ENCODE results near the gene GSTM4.

The GSTM4 gene

GRCh38 chr1:109629372-109630030 lies 26.4 kb upstream of the GSTM4 start:
- TF ChIP-seq CTCF (IDR thresholded peaks at IDR 0.05; ENCODE audit: low read depth, low read length, missing control alignments) = no peak
- no peak overlapping the region for H3K4me3 ChIP-seq (ENCODE audit: low read depth, low read length)
- in situ Hi-C loops (cut with HindIII; ENCODE audit: low sequenced_read_pairs) = no loop called here
- DNase-seq (ENCODE audit: low read depth) = no peak

- DNase-seq (ENCODE audit: low read depth) = no peak
- no peak for TF ChIP-seq CTCF (IDR thresholded peaks at IDR 0.05; ENCODE audit: low read depth, low read length, missing control alignments)
- in situ Hi-C loops (cut with HindIII; ENCODE audit: low sequenced_read_pairs) = no loop called here
- H3K4me3 ChIP-seq (ENCODE audit: low read depth, low read length) = no peak overlapping the region
Measured at GRCh38 chr1:109630081-109630897, 25.6 kb upstream of the GSTM4 start.

GRCh38 chr1:109630898-109631512 lies 24.9 kb upstream of the GSTM4 start:
- in situ Hi-C loops (cut with HindIII; ENCODE audit: low sequenced_read_pairs) = no loop called here
- no peak for TF ChIP-seq CTCF (IDR thresholded peaks at IDR 0.05; ENCODE audit: low read depth, low read length, missing control alignments)
- H3K4me3 ChIP-seq (ENCODE audit: low read depth, low read length) = no peak overlapping the region
- no peak for DNase-seq (ENCODE audit: low read depth)

GRCh38 chr1:109631513-109632505 lies 24.1 kb upstream of the GSTM4 start:
- TF ChIP-seq CTCF (IDR thresholded peaks at IDR 0.05; ENCODE audit: low read depth, low read length, missing control alignments) = no peak
- in situ Hi-C loops (cut with HindIII; ENCODE audit: low sequenced_read_pairs) = no loop called here
- DNase-seq (ENCODE audit: low read depth) = no peak
- H3K4me3 ChIP-seq (ENCODE audit: low read depth, low read length) = no peak overlapping the region

GRCh38 chr1:109632671-109633346 lies 23.1 kb upstream of the GSTM4 start:
- no peak overlapping the region for H3K4me3 ChIP-seq (ENCODE audit: low read depth, low read length)
- DNase-seq (ENCODE audit: low read depth) = no peak
- in situ Hi-C loops (cut with HindIII; ENCODE audit: low sequenced_read_pairs) = no loop called here
- no peak for TF ChIP-seq CTCF (IDR thresholded peaks at IDR 0.05; ENCODE audit: low read depth, low read length, missing control alignments)
